Mesendoderm (in vitro differentiated cells): ENCODE measurements around the gene CALHM3.
A peak's percentile ranks its signal among the peaks of the same experiment; 100 is the strongest.

Experiments
- DNase-seq: peaks from one replicate; pipeline ENCODE4 v3.0.0; 2013
- H2AK5ac ChIP-seq: 2 replicates; pipeline ENCODE4 v1.6.1; 2013; ENCODE audit warnings: low read length, inconsistent platforms
- H2BK120ac ChIP-seq: 2 replicates; pipeline ENCODE4 v1.6.1; 2013; ENCODE audit warnings: low read depth, mild to moderate bottlenecking, low read length, moderate library complexity, mixed read lengths
- H2BK15ac ChIP-seq: replicated peaks from 2 replicates; pipeline ENCODE4 v1.6.1; 2013; ENCODE audit warnings: low read depth, mild to moderate bottlenecking, moderate library complexity
- H2BK5ac ChIP-seq: 2 replicates; pipeline ENCODE4 v1.6.1; 2013; ENCODE audit warnings: low read length, inconsistent platforms
- H3K18ac ChIP-seq: 2 replicates; pipeline ENCODE4 v1.6.1; 2013; ENCODE audit warnings: mild to moderate bottlenecking, low read length, mixed read lengths
- H3K23ac ChIP-seq: one replicate; pipeline ENCODE4 v1.6.1; 2013; ENCODE audit warnings: low read length
- H3K27ac ChIP-seq: 2 replicates; pipeline ENCODE4 v1.5.1; 2013; ENCODE audit warnings: low read depth, mild to moderate bottlenecking, inconsistent platforms, low read length, moderate library complexity
- H3K27me3 ChIP-seq: 2 replicates; pipeline ENCODE4 v1.6.1; 2013; ENCODE audit warnings: low read length, control low read depth, mild to moderate bottlenecking, inconsistent platforms; ENCODE audit not compliant: insufficient read depth, poor library complexity
- H3K36me3 ChIP-seq: 2 replicates; pipeline ENCODE4 v1.6.1; 2013; ENCODE audit warnings: low read length, inconsistent platforms; ENCODE audit not compliant: control insufficient read depth, insufficient read depth
- H3K4ac ChIP-seq: one replicate; pipeline ENCODE4 v1.6.1; 2013; ENCODE audit warnings: low read depth, mild to moderate bottlenecking, low read length, moderate library complexity
- H3K4me1 ChIP-seq: 2 replicates; pipeline ENCODE4 v1.6.1; 2013; ENCODE audit warnings: low read depth, low read length, inconsistent platforms; ENCODE audit not compliant: control insufficient read depth
- H3K4me2 ChIP-seq: 2 replicates; pipeline ENCODE4 v1.6.1; 2013; ENCODE audit warnings: low read length
- H3K4me3 ChIP-seq: 2 replicates; pipeline ENCODE4 v1.5.1; 2013; ENCODE audit warnings: mild to moderate bottlenecking, low read length
- H3K56ac ChIP-seq: one replicate; pipeline ENCODE4 v1.6.1; 2013; ENCODE audit warnings: low read length
- H3K79me1 ChIP-seq: 2 replicates; pipeline ENCODE4 v1.6.1; 2013; ENCODE audit warnings: low read length, inconsistent platforms
- H3K79me2 ChIP-seq: 2 replicates; pipeline ENCODE4 v1.6.1; 2013; ENCODE audit warnings: mild to moderate bottlenecking, low read length; ENCODE audit not compliant: control insufficient read depth, insufficient read depth
- H3K9ac ChIP-seq: 2 replicates; pipeline ENCODE4 v1.6.1; 2013; ENCODE audit warnings: low read length, inconsistent platforms
- H4K5ac ChIP-seq: one replicate; pipeline ENCODE4 v1.6.1; 2013; ENCODE audit warnings: low read length
- H4K8ac ChIP-seq: one replicate; pipeline ENCODE4 v1.6.1; 2013; ENCODE audit warnings: low read depth, mild to moderate bottlenecking, control low read depth, low read length, moderate library complexity
- WGBS: extraction: QIAGEN DNeasy Blood & Tissue Kit; methylation state at CpG from one replicate; pipeline ENCODE4 v1.1.7; 2013; ENCODE audit warnings: low lambda C conversion rate, missing lambda C conversion rate; ENCODE audit not compliant: insufficient coverage; ENCODE audit errors: extremely low coverage; 5-methylcytosine and 5-hydroxymethylcytosine counted together

The CALHM3 gene

DNA sequence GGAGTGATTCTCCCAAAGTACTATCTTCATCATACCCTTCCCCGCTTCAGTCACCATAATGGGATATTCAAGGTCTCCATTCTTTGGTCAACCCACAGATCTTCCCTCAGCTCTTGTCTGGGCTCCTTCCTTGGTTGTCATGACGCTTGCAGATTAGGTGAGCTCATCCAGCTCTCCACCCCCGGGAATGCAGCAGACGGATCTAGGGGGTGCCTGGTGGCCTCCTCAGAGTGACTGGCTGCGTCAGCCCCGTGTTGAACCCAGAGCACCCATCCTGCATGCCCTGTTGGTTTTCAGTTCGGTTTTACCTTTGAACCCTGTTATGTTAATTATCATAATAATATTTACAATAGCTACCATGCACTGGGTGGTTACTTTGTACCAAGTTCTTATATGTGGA is 20.8 kb upstream of the CALHM3 start:
- H2BK5ac ChIP-seq, result no peak overlapping the region
- no peak overlapping the region for H2BK15ac ChIP-seq
- H4K5ac ChIP-seq, result no peak overlapping the region
- H3K27ac ChIP-seq, result no peak overlapping the region
- no peak overlapping the region for H2AK5ac ChIP-seq
- no peak overlapping the region for H4K8ac ChIP-seq
- no peak overlapping the region for H3K23ac ChIP-seq
- H3K4me2 ChIP-seq, result no peak overlapping the region
- H3K4me3 ChIP-seq, result no peak overlapping the region
- H3K56ac ChIP-seq, result no peak overlapping the region
- H3K18ac ChIP-seq, result no peak overlapping the region
- no peaks in the 10 kb centered on the region for H3K36me3 ChIP-seq
- WGBS, result no CpG with 5 or more reads among the region's 7 CpGs
- peaks cover 8% of the 10 kb centered on the region for H3K27me3 ChIP-seq
- no peaks in the 10 kb centered on the region for H3K79me2 ChIP-seq
- no peaks in the 10 kb centered on the region for H3K79me1 ChIP-seq
- H2BK120ac ChIP-seq, result no peak overlapping the region
- H3K9ac ChIP-seq, result no peak overlapping the region
- DNase-seq, result peak; percentile 75
- no peaks in the 10 kb centered on the region for H3K4me1 ChIP-seq
- H3K4ac ChIP-seq, result no peak overlapping the region

DNA sequence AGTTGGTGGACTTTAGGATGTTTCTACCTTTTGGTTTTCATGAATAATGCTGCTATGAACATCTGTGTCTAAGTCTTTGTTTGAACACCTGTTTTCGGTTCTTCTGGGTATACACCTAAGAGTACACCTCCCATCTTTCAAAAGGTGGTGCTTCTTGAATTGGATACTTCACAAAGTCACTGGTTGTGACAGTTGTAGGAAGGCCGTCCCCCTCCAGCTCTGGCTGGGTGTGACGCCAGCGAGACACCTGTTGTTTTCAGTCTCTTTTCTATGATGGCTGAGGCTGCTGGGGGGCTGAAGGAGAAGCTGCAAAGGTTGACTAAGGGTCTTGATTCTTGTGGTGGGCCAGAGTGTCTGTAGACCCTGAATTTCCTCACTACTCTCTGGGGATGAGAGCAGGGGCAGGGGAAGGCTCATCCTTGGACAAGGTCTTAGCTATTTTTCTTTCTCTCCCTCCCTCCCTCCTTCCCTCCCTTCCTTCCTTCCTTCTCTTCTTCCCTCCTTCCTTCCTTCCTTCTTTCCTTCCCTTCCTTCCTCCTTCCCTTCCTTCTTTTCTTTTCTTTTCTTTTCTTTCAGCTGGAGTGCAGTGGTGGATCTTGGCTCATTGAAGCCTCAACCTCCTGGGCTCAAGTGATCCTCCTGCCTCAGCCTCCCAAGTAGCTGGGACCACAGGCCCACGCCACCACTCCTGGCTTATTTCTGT is 20.0 kb upstream of the CALHM3 start:
- no peak overlapping the region for H3K18ac ChIP-seq
- no CpG with 5 or more reads among the region's 5 CpGs for WGBS
- no peak overlapping the region for H2BK15ac ChIP-seq
- H3K23ac ChIP-seq, result no peak overlapping the region
- peaks cover 14% of the 10 kb centered on the region for H3K27me3 ChIP-seq
- no peak overlapping the region for H3K9ac ChIP-seq
- H4K5ac ChIP-seq, result no peak overlapping the region
- no peaks in the 10 kb centered on the region for H3K36me3 ChIP-seq
- no peaks in the 10 kb centered on the region for H3K4me1 ChIP-seq
- no peak overlapping the region for H3K4me3 ChIP-seq
- no peak overlapping the region for H3K4ac ChIP-seq
- H2BK120ac ChIP-seq, result no peak overlapping the region
- no peak for DNase-seq
- H4K8ac ChIP-seq, result no peak overlapping the region
- no peaks in the 10 kb centered on the region for H3K79me2 ChIP-seq
- no peak overlapping the region for H2AK5ac ChIP-seq
- no peaks in the 10 kb centered on the region for H3K79me1 ChIP-seq
- no peak overlapping the region for H3K27ac ChIP-seq
- H3K56ac ChIP-seq, result no peak overlapping the region
- no peak overlapping the region for H3K4me2 ChIP-seq
- no peak overlapping the region for H2BK5ac ChIP-seq

GRCh38 chr10:103497161-103497915 is 18.3 kb upstream of the CALHM3 start:
- no peak overlapping the region for H3K4ac ChIP-seq
- H3K27me3 ChIP-seq, result peaks cover 23% of the 10 kb centered on the region
- no peak overlapping the region for H3K9ac ChIP-seq
- WGBS, result no CpG with 5 or more reads among the region's 8 CpGs
- H4K8ac ChIP-seq, result no peak overlapping the region
- H2BK5ac ChIP-seq, result no peak overlapping the region
- no peak overlapping the region for H3K18ac ChIP-seq
- H3K4me2 ChIP-seq, result no peak overlapping the region
- H3K36me3 ChIP-seq, result no peaks in the 10 kb centered on the region
- no peaks in the 10 kb centered on the region for H3K79me1 ChIP-seq
- no peak overlapping the region for H2BK15ac ChIP-seq
- H3K4me3 ChIP-seq, result no peak overlapping the region
- H3K4me1 ChIP-seq, result no peaks in the 10 kb centered on the region
- H3K79me2 ChIP-seq, result no peaks in the 10 kb centered on the region
- H2BK120ac ChIP-seq, result no peak overlapping the region
- DNase-seq, result no peak
- H3K56ac ChIP-seq, result no peak overlapping the region
- no peak overlapping the region for H2AK5ac ChIP-seq
- no peak overlapping the region for H4K5ac ChIP-seq
- no peak overlapping the region for H3K23ac ChIP-seq
- no peak overlapping the region for H3K27ac ChIP-seq

DNA sequence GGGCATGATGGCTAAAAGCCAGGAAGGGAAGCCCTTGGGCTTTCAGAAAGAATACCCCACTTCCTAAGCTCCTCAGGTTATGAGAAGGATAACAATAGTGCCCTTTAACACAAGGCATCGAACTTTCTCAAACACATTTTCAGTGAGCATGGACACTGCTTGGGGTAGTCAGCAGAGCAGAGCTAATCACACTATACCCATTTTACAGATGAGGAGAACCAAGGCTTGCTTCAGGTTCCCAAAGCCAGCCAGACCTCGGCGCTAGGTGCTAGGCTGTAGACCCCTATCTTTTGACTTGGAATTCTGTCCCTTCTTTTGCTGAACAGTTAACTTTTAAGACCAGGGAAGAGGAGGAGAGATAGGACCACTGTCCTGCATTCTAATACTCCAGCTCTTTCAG is 16.3 kb upstream of the CALHM3 start:
- no peak overlapping the region for H2BK120ac ChIP-seq
- H4K8ac ChIP-seq, result no peak overlapping the region
- no peaks in the 10 kb centered on the region for H3K79me2 ChIP-seq
- H3K9ac ChIP-seq, result no peak overlapping the region
- DNase-seq, result no peak
- H3K27me3 ChIP-seq, result peaks cover 23% of the 10 kb centered on the region
- H3K56ac ChIP-seq, result no peak overlapping the region
- H3K36me3 ChIP-seq, result no peaks in the 10 kb centered on the region
- no peak overlapping the region for H3K4me3 ChIP-seq
- no peak overlapping the region for H3K4ac ChIP-seq
- H2BK15ac ChIP-seq, result no peak overlapping the region
- no peak overlapping the region for H2AK5ac ChIP-seq
- no peak overlapping the region for H3K4me2 ChIP-seq
- H3K79me1 ChIP-seq, result no peaks in the 10 kb centered on the region
- no peak overlapping the region for H3K27ac ChIP-seq
- no CpG with 5 or more reads among the region's 3 CpGs for WGBS
- no peak overlapping the region for H3K18ac ChIP-seq
- H3K4me1 ChIP-seq, result no peaks in the 10 kb centered on the region
- H2BK5ac ChIP-seq, result no peak overlapping the region
- H3K23ac ChIP-seq, result no peak overlapping the region
- H4K5ac ChIP-seq, result no peak overlapping the region

- no peak overlapping the region for H3K4ac ChIP-seq
- H2BK15ac ChIP-seq, result no peak overlapping the region
- peaks cover 23% of the 10 kb centered on the region for H3K27me3 ChIP-seq
- H2AK5ac ChIP-seq, result no peak overlapping the region
- no peak overlapping the region for H3K56ac ChIP-seq
- H4K8ac ChIP-seq, result no peak overlapping the region
- H3K4me3 ChIP-seq, result no peak overlapping the region
- H3K36me3 ChIP-seq, result no peaks in the 10 kb centered on the region
- no peak for DNase-seq
- H3K79me2 ChIP-seq, result no peaks in the 10 kb centered on the region
- no CpG with 5 or more reads among the region's 92 CpGs for WGBS
- H3K9ac ChIP-seq, result peak overlapping the region; percentile 21
- H2BK120ac ChIP-seq, result no peak overlapping the region
- H3K18ac ChIP-seq, result no peak overlapping the region
- H2BK5ac ChIP-seq, result no peak overlapping the region
- H3K79me1 ChIP-seq, result no peaks in the 10 kb centered on the region
- H3K4me1 ChIP-seq, result no peaks in the 10 kb centered on the region
- H4K5ac ChIP-seq, result no peak overlapping the region
- H3K27ac ChIP-seq, result no peak overlapping the region
- H3K4me2 ChIP-seq, result peak overlapping the region; percentile 73
- no peak overlapping the region for H3K23ac ChIP-seq
Measured at GRCh38 chr10:103493916-103494877, 15.2 kb upstream of the CALHM3 start.
